ENCODE data around the gene ARHGAP6. TPM values are rescaled to one million over a fixed set of nuclear protein-coding genes. Genes with fewer than 3 reads are reported as not detected.

The ARHGAP6 gene
- total RNA-seq, 1 donor from 2014 or later, result 3.1 TPM

DNA sequence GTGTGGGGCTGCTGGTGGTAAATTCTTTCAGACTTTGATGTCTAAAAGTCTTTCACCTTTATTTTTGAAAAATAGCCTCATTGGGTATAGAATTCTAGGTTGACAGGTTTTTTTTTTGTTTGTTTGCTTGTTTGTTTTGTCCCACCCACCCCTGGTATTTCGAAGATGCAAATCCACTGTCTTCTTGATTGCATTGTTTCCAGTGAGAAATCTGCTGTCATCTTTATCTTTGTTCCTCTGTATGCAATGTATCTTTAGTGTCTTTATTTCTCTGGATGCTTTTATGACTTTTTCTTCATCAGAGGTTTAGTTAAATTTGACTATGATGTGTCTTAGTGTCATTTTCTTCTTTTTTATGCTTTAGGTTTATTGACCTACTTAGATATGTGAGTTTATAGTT lies 575.9 kb downstream of the ARHGAP6 start:
- Histone ChIP-seq H3K27me3 (ENCODE audit: low read depth) (no peaks in the 10 kb centered on the region), H3K4me1 (no peaks in the 10 kb centered on the region), H3K27ac (replicated peaks) (no peak overlapping the region), H3K4me3 (no peak overlapping the region), H3K9me3 (replicated peaks) (peaks cover 16% of the 10 kb centered on the region), H3K36me3 (no peaks in the 10 kb centered on the region)
- intact Hi-C loops (cut with micrococcal nuclease), result no loop called here
- no peak for DNase-seq
- no peak for TF ChIP-seq CTCF (IDR thresholded peaks at IDR 0.05; ENCODE audit: borderline replicate concordance)

Small RNA genes lying within 50 kb of the gene (microRNA-seq; reads per million reads assigned to microRNA genes)
- gene MIR548AX, result 1.6 reads per million

Other genes with a start within 250 kb of the ARHGAP6 start
- 11.2 TPM for gene MSL3, start 92.3 kb upstream of the ARHGAP6 start, total RNA-seq